ENCODE results near the gene ATXN1.
"Not testable (repeated sequence)": the region's sequence is repeated elsewhere in the genome, so short reads cannot be mapped to it uniquely, and the experiment has no call there.

ATXN1 gene

DNA sequence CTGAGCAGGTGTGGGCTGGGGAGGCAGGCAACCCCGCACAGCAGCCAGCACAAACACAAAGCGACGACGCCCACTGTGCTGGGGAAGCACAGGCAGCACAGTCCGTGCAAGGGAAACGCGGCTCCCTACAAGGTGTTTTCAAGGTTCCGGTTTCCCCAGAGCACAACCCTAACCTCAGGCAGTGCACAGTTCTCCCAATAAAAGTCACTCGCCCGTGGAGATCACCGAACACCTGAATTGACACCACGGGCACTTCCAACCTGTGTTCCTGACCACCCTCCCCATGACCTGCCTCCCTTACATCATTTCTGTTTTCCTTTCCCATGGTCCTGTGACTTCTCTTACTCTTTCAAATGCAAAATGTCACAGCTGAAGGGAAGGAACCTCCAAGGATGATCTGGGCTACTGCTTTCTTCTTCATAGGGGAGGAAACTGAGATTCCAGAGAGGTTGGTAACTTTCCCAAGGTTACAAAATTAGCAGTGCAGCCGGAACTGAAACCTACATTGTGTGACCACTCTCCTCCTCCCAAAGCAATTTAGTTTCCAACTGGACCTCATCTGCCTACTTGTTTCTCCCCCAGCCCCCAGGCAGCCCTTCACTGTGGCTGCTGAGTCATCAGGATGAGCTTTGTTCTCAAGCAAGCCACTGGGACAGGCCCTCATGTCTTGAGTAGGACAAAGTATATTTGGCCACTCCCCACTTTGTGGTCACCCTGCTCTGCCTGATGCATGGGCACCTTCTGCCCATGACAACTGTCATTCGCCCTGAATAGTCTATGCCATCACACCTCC is 125.3 kb downstream of the ATXN1 start:
- TF ChIP-seq, protein P1, sequence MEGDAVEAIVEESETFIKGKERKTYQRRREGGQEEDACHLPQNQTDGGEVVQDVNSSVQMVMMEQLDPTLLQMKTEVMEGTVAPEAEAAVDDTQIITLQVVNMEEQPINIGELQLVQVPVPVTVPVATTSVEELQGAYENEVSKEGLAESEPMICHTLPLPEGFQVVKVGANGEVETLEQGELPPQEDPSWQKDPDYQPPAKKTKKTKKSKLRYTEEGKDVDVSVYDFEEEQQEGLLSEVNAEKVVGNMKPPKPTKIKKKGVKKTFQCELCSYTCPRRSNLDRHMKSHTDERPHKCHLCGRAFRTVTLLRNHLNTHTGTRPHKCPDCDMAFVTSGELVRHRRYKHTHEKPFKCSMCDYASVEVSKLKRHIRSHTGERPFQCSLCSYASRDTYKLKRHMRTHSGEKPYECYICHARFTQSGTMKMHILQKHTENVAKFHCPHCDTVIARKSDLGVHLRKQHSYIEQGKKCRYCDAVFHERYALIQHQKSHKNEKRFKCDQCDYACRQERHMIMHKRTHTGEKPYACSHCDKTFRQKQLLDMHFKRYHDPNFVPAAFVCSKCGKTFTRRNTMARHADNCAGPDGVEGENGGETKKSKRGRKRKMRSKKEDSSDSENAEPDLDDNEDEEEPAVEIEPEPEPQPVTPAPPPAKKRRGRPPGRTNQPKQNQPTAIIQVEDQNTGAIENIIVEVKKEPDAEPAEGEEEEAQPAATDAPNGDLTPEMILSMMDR (IDR thresholded peaks at IDR 0.05; ENCODE audit: low read depth, low read length): no peak
- no peak overlapping the region for H3K4me3 ChIP-seq (ENCODE audit: low read depth, low read length)

GRCh38 chr6:16635291-16635809 is 125.9 kb downstream of the ATXN1 start:
- TF ChIP-seq, protein P1 (IDR thresholded peaks at IDR 0.05; ENCODE audit: low read depth, low read length): no peak
- no peak overlapping the region for H3K4me3 ChIP-seq (ENCODE audit: low read depth, low read length)

GRCh38 chr6:16634855-16635254 is 126.4 kb downstream of the ATXN1 start:
- TF ChIP-seq, protein P1 (IDR thresholded peaks at IDR 0.05; ENCODE audit: low read depth, low read length): no peak
- no peak overlapping the region for H3K4me3 ChIP-seq (ENCODE audit: low read depth, low read length)

GRCh38 chr6:16633961-16634360 is 127.3 kb downstream of the ATXN1 start:
- no peak overlapping the region for H3K4me3 ChIP-seq (ENCODE audit: low read depth, low read length)
- TF ChIP-seq, protein P1 (IDR thresholded peaks at IDR 0.05; ENCODE audit: low read depth, low read length): no peak

GRCh38 chr6:16633465-16633864 is 127.8 kb downstream of the ATXN1 start:
- TF ChIP-seq, protein P1 (IDR thresholded peaks at IDR 0.05; ENCODE audit: low read depth, low read length): no peak

GRCh38 chr6:16632101-16632500 is 129.2 kb downstream of the ATXN1 start:
- no peak overlapping the region for H3K4me3 ChIP-seq (ENCODE audit: low read depth, low read length)
- TF ChIP-seq, protein P1 (IDR thresholded peaks at IDR 0.05; ENCODE audit: low read depth, low read length): no peak

More at GRCh38 chr6:16633465-16633864, 127.8 kb downstream of the ATXN1 start:
- H3K4me3 ChIP-seq (ENCODE audit: low read depth, low read length): no peak overlapping the region

- H3K4me3 ChIP-seq (ENCODE audit: low read depth, low read length): no peak overlapping the region
- TF ChIP-seq, protein P1 (IDR thresholded peaks at IDR 0.05; ENCODE audit: low read depth, low read length): no peak
Measured at GRCh38 chr6:16630026-16630643, 131.1 kb downstream of the ATXN1 start.

DNA sequence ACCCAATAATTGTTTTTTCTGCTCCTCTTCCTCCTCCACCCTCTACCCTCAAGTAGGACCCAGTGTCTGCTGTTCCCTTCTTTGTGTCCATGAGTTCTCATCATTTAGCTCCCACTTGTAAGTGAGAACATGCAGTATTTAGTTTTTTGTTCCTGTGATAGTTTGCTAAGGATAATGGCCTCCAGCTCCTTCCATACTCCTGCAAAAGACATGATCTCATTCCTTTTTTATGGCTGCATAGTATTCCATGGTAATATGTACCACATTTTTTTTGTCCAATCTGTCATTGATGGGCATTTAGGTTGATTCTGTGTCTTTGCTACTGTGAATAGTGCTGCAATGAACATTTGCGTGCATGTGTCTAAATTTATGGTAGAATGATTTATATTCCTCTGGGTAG is 132.7 kb downstream of the ATXN1 start:
- not testable (repeated sequence) for H3K4me3 ChIP-seq (ENCODE audit: low read depth, low read length)
